ENCODE data around the gene STARD5.

DNA sequence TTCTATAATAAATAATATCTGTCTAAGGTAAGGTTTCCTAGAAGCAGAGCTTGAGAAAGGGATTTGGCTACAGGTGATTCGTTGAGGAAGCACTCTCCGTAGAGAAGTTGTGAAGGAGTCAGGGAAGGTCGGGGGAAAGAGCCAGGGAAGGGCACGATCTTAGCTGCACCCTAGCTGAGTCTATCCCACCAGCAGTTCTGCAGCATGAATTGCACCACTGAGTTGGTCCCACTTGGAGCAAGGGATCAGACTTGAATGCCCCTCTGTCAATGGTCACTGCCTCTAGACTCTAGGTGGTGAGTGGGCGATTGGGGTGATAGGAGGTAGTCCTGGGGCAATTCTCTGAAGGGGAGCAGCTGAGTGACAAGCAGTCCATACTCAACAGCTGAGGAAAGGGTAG is 36.5 kb upstream of the STARD5 start:
- no peak for TF ChIP-seq POLR2A (IDR thresholded peaks at IDR 0.05)
- TF ChIP-seq, protein P1, sequence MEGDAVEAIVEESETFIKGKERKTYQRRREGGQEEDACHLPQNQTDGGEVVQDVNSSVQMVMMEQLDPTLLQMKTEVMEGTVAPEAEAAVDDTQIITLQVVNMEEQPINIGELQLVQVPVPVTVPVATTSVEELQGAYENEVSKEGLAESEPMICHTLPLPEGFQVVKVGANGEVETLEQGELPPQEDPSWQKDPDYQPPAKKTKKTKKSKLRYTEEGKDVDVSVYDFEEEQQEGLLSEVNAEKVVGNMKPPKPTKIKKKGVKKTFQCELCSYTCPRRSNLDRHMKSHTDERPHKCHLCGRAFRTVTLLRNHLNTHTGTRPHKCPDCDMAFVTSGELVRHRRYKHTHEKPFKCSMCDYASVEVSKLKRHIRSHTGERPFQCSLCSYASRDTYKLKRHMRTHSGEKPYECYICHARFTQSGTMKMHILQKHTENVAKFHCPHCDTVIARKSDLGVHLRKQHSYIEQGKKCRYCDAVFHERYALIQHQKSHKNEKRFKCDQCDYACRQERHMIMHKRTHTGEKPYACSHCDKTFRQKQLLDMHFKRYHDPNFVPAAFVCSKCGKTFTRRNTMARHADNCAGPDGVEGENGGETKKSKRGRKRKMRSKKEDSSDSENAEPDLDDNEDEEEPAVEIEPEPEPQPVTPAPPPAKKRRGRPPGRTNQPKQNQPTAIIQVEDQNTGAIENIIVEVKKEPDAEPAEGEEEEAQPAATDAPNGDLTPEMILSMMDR (IDR thresholded peaks at IDR 0.05), result no peak
